ENCODE data around the gene F2. TPM values are rescaled to one million over a fixed set of nuclear protein-coding genes. Genes with fewer than 3 reads are reported as not detected.
"Not testable (repeated sequence)": the region's sequence is repeated elsewhere in the genome, so short reads cannot be mapped to it uniquely, and the experiment has no call there.

The F2 gene
- total RNA-seq, 1 donor from 2014 or later, result not detected

- ChIA-PET CTCF (no interaction called here), POLR2A (interaction anchor here (0.9 kb wide), 1 partner anchor 10 kb away, joined by 3 read pairs; the partner anchor contains the start of genes ARHGAP1 and ZNF408)
- Mint-ChIP-seq H3K4me1 (no peaks in the 10 kb centered on the region), H3K27me3 (no peaks in the 10 kb centered on the region), H3K4me3 (no peak overlapping the region), H3K27ac (no peak overlapping the region), H3K36me3 (ENCODE audit: low read depth) (peaks cover 15% of the 10 kb centered on the region), H3K9me3 (no peaks in the 10 kb centered on the region)
- no peak for DNase-seq
- no peak for TF ChIP-seq CTCF (IDR thresholded peaks at IDR 0.05)
- ATAC-seq (ENCODE audit: low read depth), result no peak
- intact Hi-C loops (cut with micrococcal nuclease), result no loop called here
Measured at GRCh38 chr11:46711303-46711702, 7.7 kb upstream of the F2 start.

GRCh38 chr11:46712874-46713576 is 6.0 kb upstream of the F2 start:
- Mint-ChIP-seq H3K36me3 (ENCODE audit: low read depth) (no peaks in the 10 kb centered on the region), H3K4me1 (no peaks in the 10 kb centered on the region), H3K27me3 (no peaks in the 10 kb centered on the region), H3K9me3 (no peaks in the 10 kb centered on the region), H3K4me3 (no peak overlapping the region), H3K27ac (no peak overlapping the region)
- ChIA-PET CTCF (no interaction called here), POLR2A (interaction anchor here (0.7 kb wide), 1 partner anchor 17 kb away, joined by 3 read pairs; no protein-coding TSS in a partner anchor)
- ATAC-seq (ENCODE audit: low read depth) (no peak), DNase-seq (no peak)
- no peak for TF ChIP-seq CTCF (IDR thresholded peaks at IDR 0.05)
- intact Hi-C loops (cut with micrococcal nuclease), result no loop called here

GRCh38 chr11:46717825-46718154 is 1.2 kb upstream of the F2 start:
- DNase-seq; H3K36me3 Mint-ChIP-seq (ENCODE audit: low read depth); H3K4me3 Mint-ChIP-seq; H3K27me3 Mint-ChIP-seq; CTCF ChIA-PET; H3K4me1 Mint-ChIP-seq; intact Hi-C loops (cut with micrococcal nuclease); H3K9me3 Mint-ChIP-seq; ATAC-seq (ENCODE audit: low read depth); H3K27ac Mint-ChIP-seq: not testable (repeated sequence)
- POLR2A ChIA-PET, result interaction anchor here (0.7 kb wide), 1 partner anchor 1820 kb away, joined by 5 read pairs; no protein-coding TSS in a partner anchor

- H3K27ac Mint-ChIP-seq, result no peak overlapping the region
- no peak for ATAC-seq (ENCODE audit: low read depth)
Measured at GRCh38 chr11:46718155-46719019, 626 bp upstream of the F2 start.

DNA sequence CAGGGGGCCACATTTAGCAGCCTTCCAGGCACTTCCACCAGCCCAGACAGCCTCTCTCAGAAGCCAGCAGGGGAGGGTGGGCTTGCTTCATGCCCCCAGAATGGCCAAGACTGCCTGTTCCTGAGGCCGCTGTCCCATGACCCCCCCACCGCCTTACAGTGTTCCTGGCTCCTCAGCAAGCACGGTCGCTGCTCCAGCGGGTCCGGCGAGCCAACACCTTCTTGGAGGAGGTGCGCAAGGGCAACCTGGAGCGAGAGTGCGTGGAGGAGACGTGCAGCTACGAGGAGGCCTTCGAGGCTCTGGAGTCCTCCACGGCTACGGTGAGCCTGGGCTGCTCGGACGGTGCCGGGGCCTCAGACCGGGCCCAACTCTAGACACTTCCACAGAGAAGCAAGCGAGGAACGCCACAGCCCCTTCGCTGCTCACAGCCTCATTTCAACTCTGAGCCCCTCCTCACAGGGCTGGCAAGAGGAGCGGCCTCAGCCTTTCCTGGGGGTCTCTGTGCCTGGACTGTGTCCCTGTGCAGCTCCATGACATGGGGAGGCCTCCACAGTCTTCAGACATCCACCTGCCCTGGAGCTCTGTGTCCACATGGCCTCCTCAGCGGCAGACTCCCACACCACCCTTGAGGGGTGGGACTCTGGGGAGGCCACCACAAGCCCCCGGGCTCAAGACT is 668 bp downstream of the F2 start:
- Mint-ChIP-seq H3K9me3 (no peaks in the 10 kb centered on the region), H3K36me3 (ENCODE audit: low read depth) (no peaks in the 10 kb centered on the region), H3K4me3 (no peak overlapping the region), H3K4me1 (peaks cover 2% of the 10 kb centered on the region), H3K27me3 (peaks cover 3% of the 10 kb centered on the region), H3K27ac (no peak overlapping the region)
- ChIA-PET POLR2A (no interaction called here), CTCF (no interaction called here)
- intact Hi-C loops (cut with micrococcal nuclease), result no loop called here
- no peak for DNase-seq
- no peak for TF ChIP-seq CTCF (IDR thresholded peaks at IDR 0.05)
- ATAC-seq (ENCODE audit: low read depth), result no peak

More at GRCh38 chr11:46718155-46719019, 626 bp upstream of the F2 start:
- no peaks in the 10 kb centered on the region for H3K4me1 Mint-ChIP-seq
- no peak overlapping the region for H3K4me3 Mint-ChIP-seq
- ChIA-PET CTCF (no interaction called here), POLR2A (interaction anchor here (0.7 kb wide), 1 partner anchor 1819 kb away, joined by 5 read pairs; no protein-coding TSS in a partner anchor)
- H3K9me3 Mint-ChIP-seq, result no peaks in the 10 kb centered on the region
- no peak for TF ChIP-seq CTCF (IDR thresholded peaks at IDR 0.05)
- H3K27me3 Mint-ChIP-seq, result peaks cover 3% of the 10 kb centered on the region
- H3K36me3 Mint-ChIP-seq (ENCODE audit: low read depth), result no peaks in the 10 kb centered on the region
- DNase-seq, result no peak
- intact Hi-C loops (cut with micrococcal nuclease), result no loop called here
